K562 (cell line): ENCODE measurements around the gene APOBEC3C. TPM values are rescaled to one million over a fixed set of nuclear protein-coding genes. Genes with fewer than 3 reads are reported as not detected.

Experiments used
- CREBBP ChIP-seq: IDR thresholded peaks from one replicate; pipeline ENCODE4 v1.6.1; 2012; ENCODE audit warnings: low read depth, mild to moderate bottlenecking, control low read depth, inconsistent platforms, low read length
- CTBP1 ChIP-seq: fragments of 450-650 bp; IDR thresholded peaks from 2 replicates; pipeline ENCODE4 v1.6.1; 2016; ENCODE audit warnings: borderline replicate concordance
- FOS ChIP-seq: IDR thresholded peaks from 3 replicates; pipeline ENCODE4 v1.6.1; 2011; ENCODE audit not compliant: insufficient read length; ENCODE audit errors: extremely low read depth
- FOXM1 ChIP-seq, 2 experiments: fragments of 450-650 bp in 1 of 2; sonication (generic) in 1 of 2; formaldehyde crosslinking in 1 of 2; IDR thresholded peaks; 2 replicates each; pipeline versions ENCODE4 v1.6.1 to v1.9.0; 2017 to 2022; ENCODE audit warnings: low read depth in 2 of 2, mild to moderate bottlenecking in 2 of 2, missing genetic modification reagents in 1 of 2, moderate library complexity in 1 of 2
- MCM2 ChIP-seq: fragments of 450-650 bp; IDR thresholded peaks from 2 replicates; pipeline ENCODE4 v1.6.1; 2017; ENCODE audit warnings: low read depth, mild to moderate bottlenecking
- MCM7 ChIP-seq, 2 experiments: fragments of 450-650 bp; IDR thresholded peaks; 2 replicates each; pipeline ENCODE4 v1.6.1; 2016 to 2018
- NFRKB ChIP-seq: fragments of 450-650 bp; IDR thresholded peaks from 2 replicates; pipeline ENCODE4 v1.6.1; 2016; ENCODE audit warnings: low read depth
- POLR2AphosphoS5 ChIP-seq: IDR thresholded peaks from 2 replicates; pipeline ENCODE4 v1.6.1; 2011; ENCODE audit warnings: mild to moderate bottlenecking, low read depth, low read length, moderate library complexity; ENCODE audit not compliant: control insufficient read depth, insufficient read depth
- SNRNP70 ChIP-seq: fragments of 200-400 bp; formaldehyde crosslinking; optimal IDR thresholded peaks from 2 replicates; pipeline ENCODE3; 2017; ENCODE audit warnings: low read depth, low read length
- SPI1 ChIP-seq: IDR thresholded peaks from 2 replicates; pipeline ENCODE4 v1.6.1; 2011; ENCODE audit warnings: low read depth, low read length, control low read depth, borderline replicate concordance
- ZC3H11A ChIP-seq: IDR thresholded peaks from 2 replicates; pipeline ENCODE4 v1.6.1; 2012; ENCODE audit warnings: low read depth, low read length, improper control_type of control experiment
- ZNF133 ChIP-seq: fragments of 250-450 bp; sonication (Bioruptor Pico); IDR thresholded peaks from 2 replicates; pipeline ENCODE4 v1.4.0; 2020; ENCODE audit warnings: mild to moderate bottlenecking
- ZNF316 ChIP-seq: fragments of 450-650 bp; IDR thresholded peaks from 2 replicates; pipeline ENCODE4 v1.6.1; 2016
- ZNF384 ChIP-seq: IDR thresholded peaks from 2 replicates; pipeline ENCODE4 v1.6.1; 2012; ENCODE audit warnings: low read depth, low read length, improper control_type of control experiment
- ZNF41 ChIP-seq: fragments of 250-450 bp; sonication (Bioruptor Pico); conservative IDR thresholded peaks from 2 replicates; pipeline ENCODE4 v1.4.0; 2020; ENCODE audit warnings: mild to moderate bottlenecking
- ZNF696 ChIP-seq: fragments of 250-450 bp; sonication (Bioruptor Pico); conservative IDR thresholded peaks from 2 replicates; pipeline ENCODE4 v1.4.0; 2020; ENCODE audit warnings: mild to moderate bottlenecking, moderate library complexity
- polyA plus RNA-seq, 8 experiments: library from polyadenylated mRNA; depleted of rRNA in 4 of 8; stranded (reverse) in 5 of 8; unstranded in 3 of 8; fragments of >200 nt; fragmentation: Nextera tagmentation in 2 of 8; fragmentation: Illumina TruSeq in 1 of 8; extraction: Ambion mirVana in 2 of 8; extraction: Trizol in 1 of 8; gene quantifications; 2 replicates each; pipeline versions ENCODE4 v1.2.1 to v1.2.3, GENCODE V29; 2011 to 2014; ENCODE audit warnings: inconsistent platforms in 1 of 8, missing spikeins in 1 of 8
- total RNA-seq, 7 experiments: library from RNA; depleted of rRNA in 6 of 7; stranded (reverse); fragments of >200 nt in 6 of 7; fragmentation: Illumina TruSeq in 2 of 7; extraction: Trizol in 2 of 7; gene quantifications; 2 replicates each; pipeline versions ENCODE4 v1.2.1 to v1.2.3, GENCODE V29; 2011 to 2021; ENCODE audit warnings: low replicate concordance in 1 of 7
- TF ChIP-seq, protein P1 (sequence below): fragments of 450-650 bp; IDR thresholded peaks from 2 replicates; pipeline ENCODE4 v1.6.1; 2017; ENCODE audit warnings: mild to moderate bottlenecking, moderate library complexity
- TF ChIP-seq, protein P2 (sequence below), 3 experiments: fragments of 200-800 bp in 1 of 3; fragments of 250-450 bp in 1 of 3; fragments of 450-650 bp in 1 of 3; sonication (Bioruptor Pico) in 1 of 3; sonication (Bioruptor generic) in 1 of 3; formaldehyde crosslinking in 1 of 3; IDR thresholded peaks; 2 replicates each; pipeline versions ENCODE4 v1.6.1 to v1.8.0; 2016 to 2022; ENCODE audit warnings: mild to moderate bottlenecking in 2 of 3, missing genetic modification characterization in 2 of 3, missing compliant biosample characterization in 1 of 3, moderate library complexity in 1 of 3
- TF ChIP-seq, protein P3 (sequence below), 3 experiments: IDR thresholded peaks in 2 of 3; conservative IDR thresholded peaks in 1 of 3; 2 replicates each; pipeline ENCODE4 v1.5.1; 2011 to 2012; ENCODE audit warnings: low read length in 3 of 3, mild to moderate bottlenecking in 3 of 3, control low read depth in 2 of 3, improper control_type of control experiment in 1 of 3, inconsistent platforms in 1 of 3, low read depth in 1 of 3, mixed read lengths in 1 of 3, moderate library complexity in 1 of 3; ENCODE audit not compliant: insufficient read depth in 2 of 3
- TF ChIP-seq, protein P4 (sequence below): sonication (generic); IDR thresholded peaks from 2 replicates; pipeline ENCODE4 v1.6.1; 2016
- TF ChIP-seq, protein P5 (sequence below), 2 experiments: fragments of 450-650 bp in 1 of 2; sonication (generic) in 1 of 2; formaldehyde crosslinking; conservative IDR thresholded peaks; 2 replicates each; pipeline versions ENCODE4 v1.4.0 to v1.8.1; 2020 to 2022; ENCODE audit warnings: mild to moderate bottlenecking in 1 of 2, missing genetic modification reagents in 1 of 2

The APOBEC3C gene
- total and polyA plus RNA-seq, 9 of the 15 experiments (the other 6 are each of a cell fraction or from before 2014, with no cell fraction given), result 12.4 to 285 (median 55.5) TPM

DNA sequence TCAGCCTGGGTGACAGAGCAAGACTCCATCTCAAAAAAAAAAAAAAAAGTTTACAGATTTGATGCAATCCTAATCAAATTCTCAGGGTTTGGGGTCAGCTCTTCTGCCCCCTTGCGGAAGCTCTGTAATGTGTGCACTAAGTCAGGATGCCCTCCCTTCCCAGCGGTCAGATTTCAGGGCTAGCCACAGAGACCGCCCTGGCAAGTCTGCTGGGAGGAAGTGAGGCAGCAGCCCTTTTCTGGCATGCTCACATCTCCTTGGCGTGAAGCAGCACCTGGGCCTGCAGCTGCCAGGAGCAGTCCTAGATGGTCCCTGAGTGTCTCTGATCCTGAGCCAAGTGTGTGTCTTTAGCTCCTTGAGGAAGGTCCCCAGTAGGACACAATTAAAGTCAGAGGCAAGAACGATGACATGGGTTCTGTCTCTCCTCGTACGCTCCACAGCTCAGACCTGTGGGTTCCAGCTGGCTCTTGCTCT is 10.9 kb upstream of the APOBEC3C start (continued):
- TF ChIP-seq MCM2 (no peak), ZC3H11A (no peak), ZNF696 (CRISPR knock-in tag) (no peak), ZNF41 (no peak), ZNF133 (CRISPR knock-in tag) (no peak), CTBP1 (peak; percentile 28; the same call in 1 of the 2 replicates), SPI1 (peak; percentile 64; the same call in 1 of the 2 replicates), MCM7 (IDR thresholded peaks at IDR 0.05) (no peak), ZNF384 (peak; percentile 90), FOXM1 (IDR thresholded peaks at IDR 0.05; ENCODE audit: low read depth) (no peak), FOXM1 (CRISPR knock-in tag; IDR thresholded peaks at IDR 0.05; ENCODE audit: low read depth) (no peak), SNRNP70 (no peak), FOS (no peak), POLR2AphosphoS5 (no peak), ZNF316 (no peak), NFRKB (no peak), CREBBP (no peak)
- TF ChIP-seq, protein P1, sequence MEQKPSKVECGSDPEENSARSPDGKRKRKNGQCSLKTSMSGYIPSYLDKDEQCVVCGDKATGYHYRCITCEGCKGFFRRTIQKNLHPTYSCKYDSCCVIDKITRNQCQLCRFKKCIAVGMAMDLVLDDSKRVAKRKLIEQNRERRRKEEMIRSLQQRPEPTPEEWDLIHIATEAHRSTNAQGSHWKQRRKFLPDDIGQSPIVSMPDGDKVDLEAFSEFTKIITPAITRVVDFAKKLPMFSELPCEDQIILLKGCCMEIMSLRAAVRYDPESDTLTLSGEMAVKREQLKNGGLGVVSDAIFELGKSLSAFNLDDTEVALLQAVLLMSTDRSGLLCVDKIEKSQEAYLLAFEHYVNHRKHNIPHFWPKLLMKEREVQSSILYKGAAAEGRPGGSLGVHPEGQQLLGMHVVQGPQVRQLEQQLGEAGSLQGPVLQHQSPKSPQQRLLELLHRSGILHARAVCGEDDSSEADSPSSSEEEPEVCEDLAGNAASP, result no peak
- TF ChIP-seq, protein P2, sequence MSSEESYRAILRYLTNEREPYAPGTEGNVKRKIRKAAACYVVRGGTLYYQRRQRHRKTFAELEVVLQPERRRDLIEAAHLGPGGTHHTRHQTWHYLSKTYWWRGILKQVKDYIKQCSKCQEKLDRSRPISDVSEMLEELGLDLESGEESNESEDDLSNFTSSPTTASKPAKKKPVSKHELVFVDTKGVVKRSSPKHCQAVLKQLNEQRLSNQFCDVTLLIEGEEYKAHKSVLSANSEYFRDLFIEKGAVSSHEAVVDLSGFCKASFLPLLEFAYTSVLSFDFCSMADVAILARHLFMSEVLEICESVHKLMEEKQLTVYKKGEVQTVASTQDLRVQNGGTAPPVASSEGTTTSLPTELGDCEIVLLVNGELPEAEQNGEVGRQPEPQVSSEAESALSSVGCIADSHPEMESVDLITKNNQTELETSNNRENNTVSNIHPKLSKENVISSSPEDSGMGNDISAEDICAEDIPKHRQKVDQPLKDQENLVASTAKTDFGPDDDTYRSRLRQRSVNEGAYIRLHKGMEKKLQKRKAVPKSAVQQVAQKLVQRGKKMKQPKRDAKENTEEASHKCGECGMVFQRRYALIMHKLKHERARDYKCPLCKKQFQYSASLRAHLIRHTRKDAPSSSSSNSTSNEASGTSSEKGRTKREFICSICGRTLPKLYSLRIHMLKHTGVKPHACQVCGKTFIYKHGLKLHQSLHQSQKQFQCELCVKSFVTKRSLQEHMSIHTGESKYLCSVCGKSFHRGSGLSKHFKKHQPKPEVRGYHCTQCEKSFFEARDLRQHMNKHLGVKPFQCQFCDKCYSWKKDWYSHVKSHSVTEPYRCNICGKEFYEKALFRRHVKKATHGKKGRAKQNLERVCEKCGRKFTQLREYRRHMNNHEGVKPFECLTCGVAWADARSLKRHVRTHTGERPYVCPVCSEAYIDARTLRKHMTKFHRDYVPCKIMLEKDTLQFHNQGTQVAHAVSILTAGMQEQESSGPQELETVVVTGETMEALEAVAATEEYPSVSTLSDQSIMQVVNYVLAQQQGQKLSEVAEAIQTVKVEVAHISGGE (CRISPR knock-in tag; IDR thresholded peaks at IDR 0.05), result no peak
- TF ChIP-seq, protein P3, sequence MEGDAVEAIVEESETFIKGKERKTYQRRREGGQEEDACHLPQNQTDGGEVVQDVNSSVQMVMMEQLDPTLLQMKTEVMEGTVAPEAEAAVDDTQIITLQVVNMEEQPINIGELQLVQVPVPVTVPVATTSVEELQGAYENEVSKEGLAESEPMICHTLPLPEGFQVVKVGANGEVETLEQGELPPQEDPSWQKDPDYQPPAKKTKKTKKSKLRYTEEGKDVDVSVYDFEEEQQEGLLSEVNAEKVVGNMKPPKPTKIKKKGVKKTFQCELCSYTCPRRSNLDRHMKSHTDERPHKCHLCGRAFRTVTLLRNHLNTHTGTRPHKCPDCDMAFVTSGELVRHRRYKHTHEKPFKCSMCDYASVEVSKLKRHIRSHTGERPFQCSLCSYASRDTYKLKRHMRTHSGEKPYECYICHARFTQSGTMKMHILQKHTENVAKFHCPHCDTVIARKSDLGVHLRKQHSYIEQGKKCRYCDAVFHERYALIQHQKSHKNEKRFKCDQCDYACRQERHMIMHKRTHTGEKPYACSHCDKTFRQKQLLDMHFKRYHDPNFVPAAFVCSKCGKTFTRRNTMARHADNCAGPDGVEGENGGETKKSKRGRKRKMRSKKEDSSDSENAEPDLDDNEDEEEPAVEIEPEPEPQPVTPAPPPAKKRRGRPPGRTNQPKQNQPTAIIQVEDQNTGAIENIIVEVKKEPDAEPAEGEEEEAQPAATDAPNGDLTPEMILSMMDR (IDR thresholded peaks at IDR 0.05 in 2 of 3, conservative IDR thresholded peaks at IDR 0.05 in 1 of 3; ENCODE audit: insufficient read depth in 2 of 3, low read depth in 1 of 3, low read length in 3 of 3), result peak; percentile 67 to 74 (median 70)
- TF ChIP-seq, protein P4, sequence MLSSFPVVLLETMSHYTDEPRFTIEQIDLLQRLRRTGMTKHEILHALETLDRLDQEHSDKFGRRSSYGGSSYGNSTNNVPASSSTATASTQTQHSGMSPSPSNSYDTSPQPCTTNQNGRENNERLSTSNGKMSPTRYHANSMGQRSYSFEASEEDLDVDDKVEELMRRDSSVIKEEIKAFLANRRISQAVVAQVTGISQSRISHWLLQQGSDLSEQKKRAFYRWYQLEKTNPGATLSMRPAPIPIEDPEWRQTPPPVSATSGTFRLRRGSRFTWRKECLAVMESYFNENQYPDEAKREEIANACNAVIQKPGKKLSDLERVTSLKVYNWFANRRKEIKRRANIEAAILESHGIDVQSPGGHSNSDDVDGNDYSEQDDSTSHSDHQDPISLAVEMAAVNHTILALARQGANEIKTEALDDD, result no peak
- TF ChIP-seq, protein P5, sequence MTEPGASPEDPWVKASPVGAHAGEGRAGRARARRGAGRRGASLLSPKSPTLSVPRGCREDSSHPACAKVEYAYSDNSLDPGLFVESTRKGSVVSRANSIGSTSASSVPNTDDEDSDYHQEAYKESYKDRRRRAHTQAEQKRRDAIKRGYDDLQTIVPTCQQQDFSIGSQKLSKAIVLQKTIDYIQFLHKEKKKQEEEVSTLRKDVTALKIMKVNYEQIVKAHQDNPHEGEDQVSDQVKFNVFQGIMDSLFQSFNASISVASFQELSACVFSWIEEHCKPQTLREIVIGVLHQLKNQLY (CRISPR knock-in tag; conservative IDR thresholded peaks at IDR 0.05), result no peak
